ENCODE measurements around the gene SGMS2. TPM values are rescaled to one million over a fixed set of nuclear protein-coding genes. Genes with fewer than 3 reads are reported as not detected.

The SGMS2 gene
- total and polyA plus RNA-seq, 12 donors, result 2.3 to 36.9 (median 25.2) TPM

- WGBS, 2 donors, result 85 to 91% methylated on average over 4 of the region's 4 CpGs
- no peak overlapping the region for H3K4me3 ChIP-seq
- ATAC-seq, result no peak
- no peak for DNase-seq
- H3K27me3 ChIP-seq, result no peaks in the 10 kb centered on the region
- TF ChIP-seq CTCF (IDR thresholded peaks at IDR 0.05), result no peak
- H3K36me3 ChIP-seq, result no peaks in the 10 kb centered on the region
- intact Hi-C loops (cut with DNase I), result no loop called here
- H3K4me1 ChIP-seq, result peaks cover 0 to 5% (median 0%) of the 10 kb centered on the region in 9 donors
- H3K27ac ChIP-seq, result no peak overlapping the region
- H3K9me3 ChIP-seq, result no peaks in the 10 kb centered on the region
These were observed 16.2 kb upstream of the SGMS2 start for GRCh38 chr4:107808572-107808971.

- ATAC-seq, result no peak
- intact Hi-C loops (cut with DNase I), result no loop called here
- 84 to 87% methylated on average over 4 of the region's 4 CpGs for WGBS, 2 donors
These were observed 15.5 kb upstream of the SGMS2 start for GRCh38 chr4:107809210-107809609.

GRCh38 chr4:107814758-107815157, 10.0 kb upstream of the SGMS2 start:
- intact Hi-C loops (cut with DNase I), result loop anchor here in 1 of 10 donors (5.0 kb wide), 1 partner anchor 52 kb away; no protein-coding TSS in a partner anchor
- no peak for ATAC-seq
- no peak for TF ChIP-seq CTCF (IDR thresholded peaks at IDR 0.05)
- Histone ChIP-seq H3K9me3 (no peaks in the 10 kb centered on the region), H3K36me3 (no peaks in the 10 kb centered on the region), H3K4me3 (no peak overlapping the region), H3K27ac (no peak overlapping the region), H3K4me1 (peaks cover 0 to 13% (median 0%) of the 10 kb centered on the region in 9 donors), H3K27me3 (no peaks in the 10 kb centered on the region)
- no peak for DNase-seq
- 83 to 86% methylated on average over 1 of the region's 1 CpG for WGBS, 2 donors

More at GRCh38 chr4:107809210-107809609, 15.5 kb upstream of the SGMS2 start:
- Histone ChIP-seq H3K27me3 (no peaks in the 10 kb centered on the region), H3K9me3 (no peaks in the 10 kb centered on the region), H3K27ac (no peak overlapping the region), H3K4me1 (peaks cover 0 to 5% (median 0%) of the 10 kb centered on the region in 9 donors), H3K4me3 (no peak overlapping the region), H3K36me3 (no peaks in the 10 kb centered on the region)
- DNase-seq, result no peak
- no peak for TF ChIP-seq CTCF (IDR thresholded peaks at IDR 0.05)

GRCh38 chr4:107815158-107815557, 9.6 kb upstream of the SGMS2 start:
- TF ChIP-seq CTCF (IDR thresholded peaks at IDR 0.05), result no peak
- Histone ChIP-seq H3K36me3 (no peaks in the 10 kb centered on the region), H3K9me3 (no peaks in the 10 kb centered on the region), H3K27me3 (no peaks in the 10 kb centered on the region), H3K4me3 (no peak overlapping the region), H3K4me1 (peaks cover 0 to 13% (median 0%) of the 10 kb centered on the region in 9 donors), H3K27ac (no peak overlapping the region)
- DNase-seq, result no peak
- 38 to 48% methylated on average over 1 of the region's 1 CpG for WGBS, 2 donors
- no peak for ATAC-seq
- intact Hi-C loops (cut with DNase I), result loop anchor here in 1 of 10 donors (5.0 kb wide), 1 partner anchor 53 kb away; no protein-coding TSS in a partner anchor

Measured in heart right ventricle (tissue), 16 donors.